K562 (cell line): ENCODE results near the gene BEST4. TPM values are rescaled to one million over a fixed set of nuclear protein-coding genes. Genes with fewer than 3 reads are reported as not detected.
A peak's percentile ranks its signal among the peaks of the same experiment; 100 is the strongest.

Experiments used
- ARNT ChIP-seq, 2 experiments: fragments of 450-650 bp; IDR thresholded peaks; 2 replicates each; pipeline ENCODE4 v1.6.1; 2016; ENCODE audit warnings: mild to moderate bottlenecking in 1 of 2
- BHLHE40 ChIP-seq: IDR thresholded peaks from 2 replicates; pipeline ENCODE4 v1.6.1; 2011; ENCODE audit warnings: low read length, improper control_type of control experiment
- CHAMP1 ChIP-seq: fragments of 450-650 bp; IDR thresholded peaks from 2 replicates; pipeline ENCODE4 v1.6.1; 2016; ENCODE audit warnings: mild to moderate bottlenecking
- CTCF ChIP-seq, 3 experiments: IDR thresholded peaks in 2 of 3; conservative IDR thresholded peaks in 1 of 3; 2 replicates each; pipeline ENCODE4 v1.5.1; 2011 to 2012; ENCODE audit warnings: low read length in 3 of 3, mild to moderate bottlenecking in 3 of 3, control low read depth in 2 of 3, improper control_type of control experiment in 1 of 3, inconsistent platforms in 1 of 3, low read depth in 1 of 3, mixed read lengths in 1 of 3, moderate library complexity in 1 of 3; ENCODE audit not compliant: insufficient read depth in 2 of 3
- FOXK2 ChIP-seq, 2 experiments: fragments of 450-650 bp; IDR thresholded peaks in 1 of 2; conservative IDR thresholded peaks in 1 of 2; 2 replicates each; pipeline ENCODE4 v1.6.1; 2016; ENCODE audit warnings: low read depth in 2 of 2, mild to moderate bottlenecking in 1 of 2
- HLTF ChIP-seq: fragments of 450-650 bp; IDR thresholded peaks from 2 replicates; pipeline ENCODE4 v1.6.1; 2016
- IRF2 ChIP-seq: sonication (generic); formaldehyde crosslinking; IDR thresholded peaks from 2 replicates; pipeline ENCODE4 v1.8.1; 2022; ENCODE audit warnings: mild to moderate bottlenecking, missing genetic modification reagents
- IRF9 ChIP-seq: fragments of 450-650 bp; IDR thresholded peaks from 2 replicates; pipeline ENCODE4 v1.6.1; 2016; ENCODE audit warnings: missing biosample characterization, missing genetic modification characterization
- KLF1 ChIP-seq: fragments of 450-650 bp; IDR thresholded peaks from 2 replicates; pipeline ENCODE4 v1.6.1; 2016; ENCODE audit warnings: missing genetic modification characterization, missing compliant biosample characterization
- MLLT1 ChIP-seq, 2 experiments: fragments of 450-650 bp; IDR thresholded peaks; 2 replicates each; pipeline ENCODE4 v1.6.1; 2016
- NFE2L1 ChIP-seq: fragments of 450-650 bp; IDR thresholded peaks from 2 replicates; pipeline ENCODE4 v1.6.1; 2016; ENCODE audit warnings: missing genetic modification characterization, low read depth, mild to moderate bottlenecking, missing compliant biosample characterization, moderate library complexity, borderline replicate concordance
- RFX5 ChIP-seq: IDR thresholded peaks from 2 replicates; pipeline ENCODE4 v1.6.1; 2011; ENCODE audit warnings: low read depth, mild to moderate bottlenecking, improper control_type of control experiment, low read length
- SMC3 ChIP-seq: conservative IDR thresholded peaks from 2 replicates; pipeline ENCODE4 v1.6.1; 2011; ENCODE audit warnings: low read depth, low read length, improper control_type of control experiment; ENCODE audit not compliant: insufficient read depth
- ZKSCAN8 ChIP-seq: fragments of 200-800 bp; sonication (Bioruptor generic); IDR thresholded peaks from 2 replicates; pipeline ENCODE4 v1.6.1; 2016; ENCODE audit warnings: missing genetic modification characterization, missing compliant biosample characterization
- ZNF140 ChIP-seq: fragments of 250-450 bp; sonication (Bioruptor Pico); IDR thresholded peaks from 2 replicates; pipeline ENCODE4 v1.8.0; 2021; ENCODE audit warnings: moderate library complexity, mild to moderate bottlenecking, inconsistent platforms
- ZNF274 ChIP-seq: IDR thresholded peaks from 2 replicates; pipeline ENCODE4 v1.6.1; 2011; ENCODE audit warnings: low read depth, mild to moderate bottlenecking, low read length, moderate library complexity, borderline replicate concordance
- ZNF280B ChIP-seq: fragments of 250-450 bp; sonication (Bioruptor Pico); IDR thresholded peaks from 2 replicates; pipeline ENCODE4 v1.5.1; 2021; ENCODE audit warnings: mild to moderate bottlenecking
- ZNF384 ChIP-seq: IDR thresholded peaks from 2 replicates; pipeline ENCODE4 v1.6.1; 2012; ENCODE audit warnings: low read depth, low read length, improper control_type of control experiment
- ZNF551 ChIP-seq: fragments of 250-450 bp; sonication (Bioruptor Pico); IDR thresholded peaks from 2 replicates; pipeline ENCODE4 v1.5.0; 2021; ENCODE audit warnings: mild to moderate bottlenecking, moderate library complexity
- polyA plus RNA-seq, 8 experiments: library from polyadenylated mRNA; depleted of rRNA in 4 of 8; stranded (reverse) in 5 of 8; unstranded in 3 of 8; fragments of >200 nt; fragmentation: Nextera tagmentation in 2 of 8; fragmentation: Illumina TruSeq in 1 of 8; extraction: Ambion mirVana in 2 of 8; extraction: Trizol in 1 of 8; gene quantifications; 2 replicates each; pipeline versions ENCODE4 v1.2.1 to v1.2.3, GENCODE V29; 2011 to 2014; ENCODE audit warnings: inconsistent platforms in 1 of 8, missing spikeins in 1 of 8
- total RNA-seq, 7 experiments: library from RNA; depleted of rRNA in 6 of 7; stranded (reverse); fragments of >200 nt in 6 of 7; fragmentation: Illumina TruSeq in 2 of 7; extraction: Trizol in 2 of 7; gene quantifications; 2 replicates each; pipeline versions ENCODE4 v1.2.1 to v1.2.3, GENCODE V29; 2011 to 2021; ENCODE audit warnings: low replicate concordance in 1 of 7

BEST4 gene
- total and polyA plus RNA-seq, 9 of the 15 experiments (the other 6 are each of a cell fraction or from before 2014, with no cell fraction given), result 0.07 to 0.11 TPM; not detected in 7

GRCh38 chr1:44775078-44775929, 12.7 kb downstream of the BEST4 start, which contains the start of gene RPS8 (continued):
- TF ChIP-seq IRF2 (CRISPR knock-in tag) (0 out of 2 replicates have a peak, but pooled peaks have one; percentile 34), ZNF140 (CRISPR knock-in tag) (no peak), HLTF (peak; percentile 97), BHLHE40 (peak; percentile 69), ZNF274 (no peak), FOXK2 (conservative IDR thresholded peaks at IDR 0.05 in 1 of 2, IDR thresholded peaks at IDR 0.05 in 1 of 2; ENCODE audit: low read depth in 2 of 2) (peak; percentile 89 to 90), ZNF384 (no peak; the same call in 1 of the 2 replicates), ARNT (IDR thresholded peaks at IDR 0.05) (peak; percentile 88 to 95), CTCF (IDR thresholded peaks at IDR 0.05 in 2 of 3, conservative IDR thresholded peaks at IDR 0.05 in 1 of 3; ENCODE audit: insufficient read depth in 2 of 3, low read depth in 1 of 3, low read length in 3 of 3) (0 out of 6 replicates have a peak, but pooled peaks of 1 of the 3 experiments have one; percentile 2), NFE2L1 (tag) (no peak), ZNF280B (CRISPR knock-in tag) (no peak), CHAMP1 (no peak; the same call in none of the 2 replicates), ZKSCAN8 (CRISPR knock-in tag) (no peak; the same call in 1 of the 2 replicates), ZNF551 (CRISPR knock-in tag) (no peak), IRF9 (tag) (no peak), MLLT1 (IDR thresholded peaks at IDR 0.05) (peak; percentile 93 to 95), SMC3 (0 out of 2 replicates have a peak, but pooled peaks have one; percentile 1), RFX5 (no peak), KLF1 (peak; percentile 81)
